GM12878 (cell line): ENCODE data around the gene ENPP6.

Experiments used
- POLR2A ChIP-seq: IDR thresholded peaks from 2 replicates; pipeline ENCODE4 v1.6.1; 2011; ENCODE audit warnings: low read depth, mild to moderate bottlenecking, low read length
- RAD21 ChIP-seq: IDR thresholded peaks from 2 replicates; pipeline ENCODE4 v1.6.1; 2011; ENCODE audit warnings: mild to moderate bottlenecking, low read depth, low read length, moderate library complexity; ENCODE audit not compliant: insufficient read depth
- STAT3 ChIP-seq: IDR thresholded peaks from 2 replicates; pipeline ENCODE4 v1.6.1; 2011; ENCODE audit warnings: low read depth, low read length, improper control_type of control experiment
- ZNF24 ChIP-seq: fragments of 450-650 bp; IDR thresholded peaks from 2 replicates; pipeline ENCODE4 v1.6.1; 2017; ENCODE audit warnings: antibody characterized with exemption, mild to moderate bottlenecking
- TF ChIP-seq, protein P1 (sequence below), 3 experiments: IDR thresholded peaks in 2 of 3; conservative IDR thresholded peaks in 1 of 3; 2 replicates each; pipeline ENCODE4 v1.5.1; 2011; ENCODE audit warnings: low read depth in 3 of 3, low read length in 3 of 3, mild to moderate bottlenecking in 3 of 3, control low read depth in 2 of 3, moderate library complexity in 2 of 3, inconsistent platforms in 1 of 3, mixed read lengths in 1 of 3; ENCODE audit not compliant: control insufficient read depth in 2 of 3, insufficient read depth in 1 of 3; ENCODE audit errors: extremely low read depth in 1 of 3
- TF ChIP-seq, protein P2 (sequence below): IDR thresholded peaks from 2 replicates; pipeline ENCODE4 v1.6.1; 2011; ENCODE audit warnings: mild to moderate bottlenecking, low read depth, low read length, moderate library complexity; ENCODE audit not compliant: insufficient replicate concordance
- TF ChIP-seq, protein P3 (sequence below): IDR thresholded peaks from 2 replicates; pipeline ENCODE4 v1.6.1; 2012; ENCODE audit warnings: low read depth, low read length, improper control_type of control experiment
- TF ChIP-seq, protein P4 (sequence below): IDR thresholded peaks from 2 replicates; pipeline ENCODE4 v1.6.1; 2012; ENCODE audit warnings: low read depth, low read length, improper control_type of control experiment

DNA sequence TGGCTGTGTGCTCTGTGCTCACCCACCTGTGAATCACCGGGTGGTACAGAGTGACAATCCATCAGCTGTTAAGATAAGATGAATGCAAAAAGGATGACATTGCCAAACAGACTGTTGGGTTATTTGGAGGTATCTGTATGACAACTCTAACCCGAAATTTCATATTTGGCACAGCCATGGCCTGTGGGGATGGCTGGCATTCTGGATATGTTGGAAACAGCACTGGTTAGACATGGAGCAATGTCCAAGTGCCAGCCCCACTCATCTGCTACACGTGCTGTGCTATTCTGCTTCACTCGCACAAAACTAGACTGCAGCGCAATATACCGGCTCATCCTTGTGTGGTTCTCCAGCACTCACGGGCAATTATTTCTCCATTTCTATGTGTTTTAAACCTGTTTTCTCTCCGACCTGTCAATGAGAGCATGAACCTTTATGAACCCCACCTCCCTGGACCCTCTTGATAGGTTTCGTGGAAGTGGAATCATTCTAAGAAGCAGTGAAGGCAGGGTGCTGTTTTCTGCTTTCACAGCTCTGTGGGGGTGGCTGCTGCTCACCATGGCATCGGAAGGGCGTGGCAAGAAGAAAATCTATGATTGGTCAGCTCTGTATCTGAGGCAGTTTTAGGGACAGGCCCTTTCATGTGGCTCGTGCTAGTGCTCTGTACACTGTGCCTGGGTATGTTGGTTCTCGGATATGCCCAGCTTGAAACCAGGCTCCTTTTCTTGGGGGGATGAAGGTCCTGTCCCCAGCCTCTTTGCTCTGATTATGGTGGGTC lies 94.9 kb downstream of the ENPP6 start:
- TF ChIP-seq POLR2A (no peak), STAT3 (no peak), ZNF24 (no peak), RAD21 (no peak)
- TF ChIP-seq, protein P1, sequence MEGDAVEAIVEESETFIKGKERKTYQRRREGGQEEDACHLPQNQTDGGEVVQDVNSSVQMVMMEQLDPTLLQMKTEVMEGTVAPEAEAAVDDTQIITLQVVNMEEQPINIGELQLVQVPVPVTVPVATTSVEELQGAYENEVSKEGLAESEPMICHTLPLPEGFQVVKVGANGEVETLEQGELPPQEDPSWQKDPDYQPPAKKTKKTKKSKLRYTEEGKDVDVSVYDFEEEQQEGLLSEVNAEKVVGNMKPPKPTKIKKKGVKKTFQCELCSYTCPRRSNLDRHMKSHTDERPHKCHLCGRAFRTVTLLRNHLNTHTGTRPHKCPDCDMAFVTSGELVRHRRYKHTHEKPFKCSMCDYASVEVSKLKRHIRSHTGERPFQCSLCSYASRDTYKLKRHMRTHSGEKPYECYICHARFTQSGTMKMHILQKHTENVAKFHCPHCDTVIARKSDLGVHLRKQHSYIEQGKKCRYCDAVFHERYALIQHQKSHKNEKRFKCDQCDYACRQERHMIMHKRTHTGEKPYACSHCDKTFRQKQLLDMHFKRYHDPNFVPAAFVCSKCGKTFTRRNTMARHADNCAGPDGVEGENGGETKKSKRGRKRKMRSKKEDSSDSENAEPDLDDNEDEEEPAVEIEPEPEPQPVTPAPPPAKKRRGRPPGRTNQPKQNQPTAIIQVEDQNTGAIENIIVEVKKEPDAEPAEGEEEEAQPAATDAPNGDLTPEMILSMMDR (IDR thresholded peaks at IDR 0.05 in 2 of 3, conservative IDR thresholded peaks at IDR 0.05 in 1 of 3; ENCODE audit: control insufficient read depth in 2 of 3, extremely low read depth in 1 of 3, insufficient read depth in 1 of 3, low read depth in 3 of 3, low read length in 3 of 3): no peak
- TF ChIP-seq, protein P2, sequence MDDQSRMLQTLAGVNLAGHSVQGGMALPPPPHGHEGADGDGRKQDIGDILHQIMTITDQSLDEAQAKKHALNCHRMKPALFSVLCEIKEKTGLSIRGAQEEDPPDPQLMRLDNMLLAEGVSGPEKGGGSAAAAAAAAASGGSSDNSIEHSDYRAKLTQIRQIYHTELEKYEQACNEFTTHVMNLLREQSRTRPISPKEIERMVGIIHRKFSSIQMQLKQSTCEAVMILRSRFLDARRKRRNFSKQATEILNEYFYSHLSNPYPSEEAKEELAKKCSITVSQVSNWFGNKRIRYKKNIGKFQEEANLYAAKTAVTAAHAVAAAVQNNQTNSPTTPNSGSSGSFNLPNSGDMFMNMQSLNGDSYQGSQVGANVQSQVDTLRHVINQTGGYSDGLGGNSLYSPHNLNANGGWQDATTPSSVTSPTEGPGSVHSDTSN: no peak
- TF ChIP-seq, protein P3, sequence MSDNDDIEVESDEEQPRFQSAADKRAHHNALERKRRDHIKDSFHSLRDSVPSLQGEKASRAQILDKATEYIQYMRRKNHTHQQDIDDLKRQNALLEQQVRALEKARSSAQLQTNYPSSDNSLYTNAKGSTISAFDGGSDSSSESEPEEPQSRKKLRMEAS: no peak
- TF ChIP-seq, protein P4, sequence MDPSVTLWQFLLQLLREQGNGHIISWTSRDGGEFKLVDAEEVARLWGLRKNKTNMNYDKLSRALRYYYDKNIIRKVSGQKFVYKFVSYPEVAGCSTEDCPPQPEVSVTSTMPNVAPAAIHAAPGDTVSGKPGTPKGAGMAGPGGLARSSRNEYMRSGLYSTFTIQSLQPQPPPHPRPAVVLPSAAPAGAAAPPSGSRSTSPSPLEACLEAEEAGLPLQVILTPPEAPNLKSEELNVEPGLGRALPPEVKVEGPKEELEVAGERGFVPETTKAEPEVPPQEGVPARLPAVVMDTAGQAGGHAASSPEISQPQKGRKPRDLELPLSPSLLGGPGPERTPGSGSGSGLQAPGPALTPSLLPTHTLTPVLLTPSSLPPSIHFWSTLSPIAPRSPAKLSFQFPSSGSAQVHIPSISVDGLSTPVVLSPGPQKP: no peak
